Measurements from ENCODE around the gene HPCAL4.

HPCAL4 gene

GRCh38 chr1:39671793-39672550 lies 19.3 kb downstream of the HPCAL4 start, which contains the start of gene NT5C1A (continued):
- TF ChIP-seq ZBTB26 (tag by site-specific recombination; optimal IDR thresholded peaks at IDR 0.05) (peak; percentile 34), ZNF600 (tag by site-specific recombination; IDR thresholded peaks at IDR 0.05) (0 out of 2 replicates have a peak, but pooled peaks have one; percentile 29), ZXDB (tag by site-specific recombination; IDR thresholded peaks at IDR 0.05) (no peak), ZNF645 (tag by site-specific recombination; IDR thresholded peaks at IDR 0.05) (no peak), EGR2 (tag by site-specific recombination; IDR thresholded peaks at IDR 0.05; ENCODE audit: low read depth) (peak; percentile 12; the same call in 1 of the 2 replicates), ZBTB20 (tag by site-specific recombination; IDR thresholded peaks at IDR 0.05) (peak; percentile 71), KLF17 (tag by site-specific recombination; IDR thresholded peaks at IDR 0.05) (no peak), ZNF571 (tag by site-specific recombination; IDR thresholded peaks at IDR 0.05) (no peak), PATZ1 (tag by site-specific recombination; IDR thresholded peaks at IDR 0.05) (0 out of 2 replicates have a peak, but pooled peaks have one; percentile 27), ZIC2 (tag by site-specific recombination; IDR thresholded peaks at IDR 0.05) (0 out of 2 replicates have a peak, but pooled peaks have one; percentile 9), ZNF335 (tag by site-specific recombination; conservative IDR thresholded peaks at IDR 0.05) (peak; percentile 59), KLF1 (tag by site-specific recombination; IDR thresholded peaks at IDR 0.05) (0 out of 2 replicates have a peak, but pooled peaks have one; percentile 11), ZFP3 (tag by site-specific recombination; IDR thresholded peaks at IDR 0.05; ENCODE audit: low read depth) (no peak), ZNF473 (tag by site-specific recombination; IDR thresholded peaks at IDR 0.05) (no peak), ZFHX2 (tag by site-specific recombination; conservative IDR thresholded peaks at IDR 0.05) (peak; percentile 48; the same call in 1 of the 2 replicates)

GRCh38 chr1:39671433-39671792 lies 19.8 kb downstream of the HPCAL4 start:
- peak overlapping the region; percentile 31 for H3K4me3 ChIP-seq (ENCODE audit: low read depth, low read length)
- no peaks in the 10 kb centered on the region; the same call in 1 of the 2 replicates for H3K4me1 ChIP-seq (ENCODE audit: control insufficient read depth, insufficient read depth, low read length)
- ChIA-PET CTCF (interaction anchor here (0.5 to 10.1 kb wide), 10 partner anchors 10 to 857 kb away, joined by 3 to 181 read pairs (median 4); no protein-coding TSS in a partner anchor), POLR2A (interaction anchor here (1.0 to 2.0 kb wide), 3 partner anchors 10 to 24 kb away, joined by 3 to 5 read pairs (median 4); no protein-coding TSS in a partner anchor)
- no peaks in the 10 kb centered on the region for H3K9me3 ChIP-seq (ENCODE audit: control insufficient read depth, insufficient read depth, low read depth, low read length)
- TF ChIP-seq PRDM10 (tag by site-specific recombination; IDR thresholded peaks at IDR 0.05) (peak; percentile 52; the same call in 1 of the 2 replicates), ZNF555 (tag by site-specific recombination; conservative IDR thresholded peaks at IDR 0.05) (no peak)
- peak overlapping the region; percentile 32; the same call in 1 of the 2 replicates for H3K27ac ChIP-seq (ENCODE audit: extremely low read depth, low read depth, low read length)
- H3K36me3 ChIP-seq (ENCODE audit: control insufficient read depth in 2 of 2, insufficient read depth in 1 of 2, low read length in 2 of 2) = no peaks in the 10 kb centered on the region

Data from HEK293 (cell line).